Measurements from ENCODE around the gene C10orf105.

Gene C10orf105

DNA sequence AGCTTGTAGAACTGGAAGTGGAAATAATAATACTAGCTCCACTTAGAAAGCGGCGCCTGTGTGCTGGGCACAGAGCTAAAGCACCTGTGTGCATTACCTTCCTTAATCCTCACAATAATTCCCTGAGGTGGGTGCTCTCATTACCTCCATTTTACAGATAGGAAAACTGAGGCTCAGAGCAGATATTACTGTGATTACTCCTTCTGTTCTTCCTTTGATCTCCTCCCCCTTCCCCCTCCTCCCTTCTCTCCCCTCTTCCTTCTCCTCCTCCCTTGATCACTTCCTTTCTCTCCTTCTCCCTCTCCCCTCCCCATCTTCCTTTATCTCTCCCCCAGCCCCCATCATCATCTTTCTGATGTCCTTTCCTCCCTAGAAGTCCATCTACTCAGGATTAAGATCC, 55.0 kb downstream of the C10orf105 start:
- no peak for TF ChIP-seq CTCF (IDR thresholded peaks at IDR 0.05)

DNA sequence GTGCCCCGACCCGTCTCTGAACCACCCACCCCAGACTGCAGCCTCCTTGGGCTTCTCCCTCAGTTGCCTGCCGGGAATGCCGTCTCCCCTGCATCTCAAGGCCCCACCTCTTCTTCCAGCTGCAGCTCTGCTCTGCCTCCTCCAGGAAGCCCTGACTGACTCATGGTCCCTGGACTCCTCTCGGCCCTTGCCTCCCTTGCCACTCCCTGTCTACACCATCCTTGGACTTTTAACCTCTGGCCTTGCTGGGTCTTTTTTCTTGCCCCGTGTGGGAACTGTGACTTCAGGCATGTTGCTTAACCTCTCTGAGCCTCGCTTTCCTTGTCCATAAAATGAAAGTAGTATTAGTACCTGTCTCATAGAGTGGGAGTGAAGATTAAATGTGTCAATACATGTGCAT, 56.3 kb downstream of the C10orf105 start:
- no peak for TF ChIP-seq CTCF (IDR thresholded peaks at IDR 0.05)
- H3K4me3 ChIP-seq, result no peak overlapping the region
- no peak for DNase-seq (ENCODE audit: low spot score)
- no peak overlapping the region for H3K27ac ChIP-seq

More for the DNA sequence above, 55.0 kb downstream of the C10orf105 start:
- Histone ChIP-seq H3K27ac (no peak overlapping the region), H3K4me3 (no peak overlapping the region)
- DNase-seq (ENCODE audit: low spot score), result no peak

DNA sequence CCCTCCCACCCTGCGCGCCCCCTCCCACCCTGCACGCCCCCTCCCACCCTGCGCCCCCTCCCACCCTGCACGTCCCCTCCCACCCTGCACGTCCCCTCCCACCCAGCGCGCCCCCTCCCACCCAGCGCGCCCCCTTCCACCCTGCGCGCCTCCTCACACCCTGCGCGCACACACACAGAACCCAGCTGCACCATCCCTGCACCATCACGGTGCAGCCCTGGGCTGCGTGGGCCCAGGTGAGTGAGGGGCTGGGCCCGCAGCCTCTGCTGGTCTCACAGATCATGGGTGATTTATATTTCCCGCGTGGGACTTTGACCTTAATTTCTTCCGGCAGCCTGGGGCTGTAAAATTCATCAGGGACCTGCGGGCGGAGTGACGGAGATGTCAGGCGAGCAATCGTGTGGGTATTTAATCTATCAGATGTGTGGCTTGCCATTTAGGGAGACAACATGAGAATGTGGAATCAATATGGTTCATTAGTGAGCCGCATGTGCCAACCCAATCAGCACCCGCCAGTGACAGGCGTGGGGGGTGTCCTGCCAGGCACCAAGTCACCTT, 57.7 kb downstream of the C10orf105 start:
- no peak for TF ChIP-seq CTCF (IDR thresholded peaks at IDR 0.05)
- no peak for DNase-seq (ENCODE audit: low spot score)
- H3K4me3 ChIP-seq, result no peak overlapping the region
- H3K27ac ChIP-seq, result no peak overlapping the region

All from coronary artery (tissue), 2 donors.